NCI-H748 (cell line): Measurements from ENCODE around the gene THOC6.

Experiments used
- DNase-seq: peaks from one replicate; lab custom pipeline; 2025; ENCODE audit not compliant: unreplicated experiment; lab: John Stamatoyannopoulos, UW

THOC6 gene

GRCh38 chr16:2991566-2992261 lies 32.1 kb upstream of the THOC6 start:
- no peak for DNase-seq

DNA sequence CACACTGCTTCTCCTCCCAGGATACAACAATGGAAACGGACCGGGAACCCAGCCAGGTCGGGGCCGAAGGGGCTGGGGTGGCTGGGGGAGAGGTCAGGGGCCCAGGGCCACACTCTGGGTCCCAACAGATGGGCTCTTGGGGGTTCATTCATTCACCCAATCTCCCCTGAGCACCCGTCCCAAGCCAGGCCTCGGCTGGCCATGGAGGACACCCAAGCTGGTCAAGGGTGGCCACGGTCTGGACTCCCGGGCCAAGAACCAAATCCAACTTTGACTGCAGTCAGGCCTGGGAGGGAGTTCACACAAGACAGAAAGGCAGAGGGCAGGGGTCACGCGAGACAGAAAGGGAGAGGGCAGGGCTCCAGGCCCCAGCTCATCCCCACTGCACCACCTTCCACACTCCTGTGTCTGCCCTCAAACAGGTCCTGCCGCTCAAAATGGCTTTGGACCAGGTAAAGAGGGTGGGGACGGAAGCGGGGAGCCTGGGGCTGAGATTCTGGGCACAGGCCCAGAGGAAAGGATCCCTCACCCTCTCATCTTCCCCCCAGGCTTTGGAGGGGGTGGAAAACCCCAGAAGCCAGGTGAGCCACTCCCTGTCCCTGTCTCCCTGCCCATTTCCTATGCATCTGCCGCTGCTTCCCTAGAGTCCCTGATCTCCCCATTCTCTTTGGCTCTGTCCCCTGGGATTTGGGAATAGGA lies 31.3 kb upstream of the THOC6 start:
- DNase-seq = no peak

DNA sequence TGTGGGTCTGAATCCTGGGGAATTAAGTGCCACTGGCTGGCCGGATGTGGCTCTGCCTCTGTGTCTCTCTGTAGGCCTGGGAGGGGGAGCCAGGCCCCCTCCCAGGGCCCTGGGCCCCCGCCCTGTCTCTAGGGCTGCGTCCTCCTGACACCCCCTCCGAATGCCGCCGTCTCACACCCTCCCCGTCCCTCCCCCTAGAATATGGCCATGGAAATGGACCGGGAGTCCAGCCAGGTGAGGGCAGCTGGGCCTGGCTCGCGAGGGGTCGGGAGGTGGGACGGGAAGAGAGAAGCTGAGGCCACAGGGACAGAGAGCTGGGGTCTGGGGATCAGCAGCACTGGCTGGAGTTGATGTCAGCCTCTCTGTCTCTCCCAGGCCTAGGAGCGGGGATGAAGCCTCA lies 27.5 kb upstream of the THOC6 start:
- no peak for DNase-seq

- DNase-seq = no peak
Observed at GRCh38 chr16:2999929-3000328, 23.9 kb upstream of the THOC6 start.

GRCh38 chr16:3000540-3000939 lies 23.3 kb upstream of the THOC6 start:
- no peak for DNase-seq

DNA sequence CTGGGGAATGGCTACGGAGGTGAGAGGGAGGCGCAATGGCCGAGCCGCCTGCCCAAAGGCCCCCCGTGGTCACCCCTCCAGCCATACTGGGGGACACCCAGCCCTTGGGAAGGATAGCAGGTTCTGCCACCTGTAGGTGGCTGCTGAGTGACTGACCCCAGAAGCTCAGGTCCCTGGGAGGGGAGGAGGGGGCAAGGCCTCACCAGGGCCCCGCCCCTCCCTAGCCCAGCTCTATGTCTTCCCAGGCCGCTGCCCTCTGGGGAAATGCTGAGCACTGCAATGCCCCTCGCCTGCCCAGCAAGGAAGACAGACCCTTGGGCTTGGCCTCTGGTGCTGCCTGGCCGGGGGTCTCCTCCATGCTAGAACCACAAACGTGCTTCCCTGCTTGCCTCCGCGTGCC lies 22.5 kb upstream of the THOC6 start:
- no peak for DNase-seq

- DNase-seq = peak; percentile 98
Observed at GRCh38 chr16:3003582-3004270, 20.1 kb upstream of the THOC6 start.

DNA sequence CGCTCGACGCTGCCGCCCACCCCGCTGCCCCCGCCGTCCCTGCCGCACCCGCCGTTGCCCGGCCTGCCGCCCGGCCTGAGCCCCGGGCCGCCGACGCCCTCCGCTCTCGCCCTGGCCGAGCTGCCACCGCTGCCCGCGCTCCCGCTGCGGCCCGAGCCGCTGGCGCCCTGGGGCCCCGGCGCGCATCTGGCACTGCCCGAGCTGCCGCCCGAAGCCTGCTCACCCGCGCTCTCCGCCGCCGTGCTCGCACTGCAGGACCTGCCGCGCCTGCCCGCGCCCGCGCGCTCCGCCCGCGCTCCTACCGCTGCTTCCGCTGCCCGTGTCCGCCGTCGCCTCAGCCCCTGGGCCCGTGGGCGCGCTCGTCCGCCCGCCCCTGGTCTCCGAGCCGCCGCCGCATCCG lies 19.5 kb upstream of the THOC6 start:
- DNase-seq = peak; percentile 54

DNA sequence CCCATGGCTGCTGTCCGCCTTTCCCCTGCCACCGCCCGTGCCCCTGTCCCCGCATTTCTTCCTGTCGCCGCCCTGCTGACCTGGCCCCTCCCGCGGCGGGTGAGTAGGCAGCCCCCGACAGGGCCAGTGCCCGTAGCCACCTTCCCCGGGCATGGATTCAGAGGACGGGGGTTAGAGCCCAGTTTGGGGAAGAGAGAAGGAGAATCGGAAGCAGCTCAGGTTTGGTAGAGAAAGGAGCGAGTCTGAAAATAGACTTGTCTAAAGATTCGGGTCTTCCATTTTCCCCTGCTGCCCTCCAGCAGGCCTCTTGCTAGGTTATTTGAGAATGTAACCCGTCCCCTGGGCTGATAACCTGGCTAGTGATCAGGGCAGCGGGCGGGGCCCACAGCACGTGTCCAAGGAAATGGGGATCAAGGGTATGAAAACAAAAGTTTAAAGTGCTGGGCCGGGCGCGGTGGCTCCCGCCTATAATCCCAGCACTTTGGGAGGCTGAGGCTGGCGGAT lies 19.0 kb upstream of the THOC6 start:
- peak; percentile 43 for DNase-seq

- DNase-seq = no peak
Observed at GRCh38 chr16:3007059-3007956, 16.5 kb upstream of the THOC6 start.

DNA sequence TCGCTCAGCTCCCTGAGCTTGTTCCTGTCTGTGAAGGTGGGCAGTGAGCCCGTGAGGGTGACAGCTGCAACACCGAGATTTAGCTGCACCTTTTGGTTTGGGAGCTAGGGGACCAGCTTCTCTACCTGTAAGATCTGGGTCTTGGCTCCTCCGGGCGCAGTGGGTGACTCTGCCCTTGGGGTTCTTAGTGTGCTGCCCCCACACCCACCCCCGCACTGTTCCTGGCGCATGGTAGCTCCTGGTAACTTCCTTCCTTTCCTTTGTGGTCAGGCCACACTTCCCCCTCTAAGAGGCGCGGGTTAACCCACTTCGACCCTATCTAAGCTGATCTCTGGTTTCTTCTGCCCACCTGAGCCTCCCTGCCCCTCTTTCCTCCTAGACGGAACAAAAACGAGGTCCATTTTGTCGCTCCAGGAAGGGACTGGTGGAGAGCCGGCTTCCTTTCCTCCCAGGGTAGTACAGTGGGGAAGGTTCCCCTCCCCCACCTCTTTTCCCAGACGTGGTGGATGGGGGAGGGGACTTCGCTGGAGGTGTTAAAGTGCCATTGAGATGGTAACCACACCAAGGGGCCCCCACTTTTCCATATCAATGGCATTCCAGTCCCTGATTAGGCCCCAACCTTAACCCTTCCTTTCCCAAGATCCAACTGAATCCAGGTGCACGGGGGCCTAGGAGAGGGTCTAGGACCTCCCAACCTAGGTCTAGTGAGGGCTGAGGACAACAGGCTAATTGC lies 15.7 kb upstream of the THOC6 start:
- DNase-seq = no peak

DNA sequence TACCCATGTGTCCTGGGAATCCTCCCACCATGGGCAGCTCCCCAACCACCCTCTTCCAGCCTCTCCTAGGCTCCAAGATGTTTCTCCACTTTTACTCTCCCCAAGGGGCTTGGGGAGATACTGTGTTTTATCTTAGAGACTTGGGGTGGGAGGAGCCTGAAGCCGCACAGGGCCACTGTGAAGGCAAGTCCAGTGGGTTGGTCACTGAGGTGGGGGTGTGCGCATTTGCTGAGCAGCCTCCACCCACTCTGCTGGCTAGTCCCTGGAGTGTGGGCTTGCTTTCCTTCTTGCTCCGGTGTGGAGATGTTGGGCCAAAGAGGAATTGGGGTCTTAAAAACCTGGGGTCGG lies 15.2 kb upstream of the THOC6 start:
- no peak for DNase-seq

DNA sequence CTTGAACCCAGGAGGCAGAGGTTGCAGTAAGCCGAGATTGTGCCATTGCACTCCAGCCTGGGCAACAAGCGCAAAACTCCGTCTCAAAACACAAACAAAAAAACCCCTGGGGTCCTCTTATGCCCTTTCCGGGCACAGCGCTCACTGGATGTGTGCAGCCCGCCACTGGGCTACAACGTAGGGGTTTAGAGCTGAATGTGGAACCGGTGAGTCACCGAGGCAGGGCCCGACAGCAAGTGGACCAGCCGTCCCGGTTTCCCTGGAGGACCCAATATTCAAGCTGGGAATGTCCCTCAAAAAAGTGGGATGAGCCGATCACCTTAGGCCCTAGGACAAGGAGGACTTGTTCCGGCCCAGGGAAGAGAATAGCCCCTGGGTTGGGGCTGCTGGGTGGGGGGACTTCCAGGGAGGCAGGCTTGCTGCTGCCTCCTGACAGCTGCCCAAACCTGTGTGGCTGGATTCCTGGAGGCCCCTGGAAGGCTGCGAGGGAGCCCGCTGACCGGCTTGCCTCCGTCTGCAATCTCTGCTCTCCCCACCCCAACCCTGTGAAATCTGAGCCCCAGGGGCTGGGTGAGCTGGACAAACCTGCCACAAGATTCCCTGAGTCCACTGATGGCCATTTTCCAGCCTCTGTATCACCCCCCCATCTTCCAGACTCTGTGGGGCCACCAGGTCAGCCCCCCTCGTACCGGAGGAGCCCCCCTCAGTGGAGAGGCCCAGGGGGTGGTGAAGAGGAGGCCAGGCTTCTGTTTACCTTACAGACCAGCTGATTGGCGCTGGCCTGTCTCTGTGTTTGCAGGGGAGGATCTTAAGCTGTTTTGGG lies 14.1 kb upstream of the THOC6 start:
- DNase-seq = peak; percentile 27

DNA sequence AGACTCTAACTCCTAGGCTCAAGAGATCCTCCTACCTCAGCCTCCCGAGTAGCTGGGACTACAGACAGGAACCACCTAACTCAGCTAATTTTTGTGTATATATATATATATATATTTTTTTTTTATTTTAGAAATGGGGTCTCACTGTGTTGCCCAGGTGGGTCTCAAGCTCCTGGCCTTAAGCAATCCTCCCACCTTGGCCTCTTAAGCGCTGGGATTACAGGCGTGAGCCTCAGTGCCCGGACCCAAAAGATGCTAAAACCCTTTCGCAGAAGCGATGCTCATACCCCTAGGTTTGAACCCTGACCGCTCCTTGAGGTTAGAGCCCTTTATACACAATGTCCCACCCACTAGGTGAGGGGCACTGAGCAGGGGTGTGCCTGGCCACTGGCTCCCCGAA lies 13.3 kb upstream of the THOC6 start:
- no peak for DNase-seq

DNA sequence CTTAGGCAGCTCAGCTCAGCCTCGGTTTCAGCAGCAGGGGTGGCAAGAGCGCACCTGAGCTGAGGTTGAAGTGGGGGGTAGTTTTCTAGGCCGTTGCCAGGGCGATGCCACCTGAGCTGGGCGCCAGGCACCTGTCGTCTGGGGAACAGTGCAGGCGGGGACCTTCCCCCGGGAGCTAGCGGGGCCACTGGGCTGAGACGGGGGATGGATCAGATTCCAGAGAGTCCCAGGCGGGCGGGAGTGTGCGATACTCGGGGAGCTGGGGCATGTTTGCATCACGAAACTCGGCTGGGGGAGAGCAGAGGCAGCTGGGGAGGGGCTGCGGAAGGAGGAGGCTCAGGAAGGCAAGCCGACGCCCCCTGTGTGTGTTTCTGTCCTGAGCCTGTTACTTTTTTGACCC lies 11.6 kb upstream of the THOC6 start:
- peak; percentile 76 for DNase-seq

- DNase-seq = peak; percentile 47
Observed at GRCh38 chr16:3012828-3013420, 10.9 kb upstream of the THOC6 start, which contains the start of gene CLDN9. Gene CLDN9, plus strand, starts transcription at chr16:3012923. Its CDS starts 440 bp downstream, at chr16:3013363.

DNA sequence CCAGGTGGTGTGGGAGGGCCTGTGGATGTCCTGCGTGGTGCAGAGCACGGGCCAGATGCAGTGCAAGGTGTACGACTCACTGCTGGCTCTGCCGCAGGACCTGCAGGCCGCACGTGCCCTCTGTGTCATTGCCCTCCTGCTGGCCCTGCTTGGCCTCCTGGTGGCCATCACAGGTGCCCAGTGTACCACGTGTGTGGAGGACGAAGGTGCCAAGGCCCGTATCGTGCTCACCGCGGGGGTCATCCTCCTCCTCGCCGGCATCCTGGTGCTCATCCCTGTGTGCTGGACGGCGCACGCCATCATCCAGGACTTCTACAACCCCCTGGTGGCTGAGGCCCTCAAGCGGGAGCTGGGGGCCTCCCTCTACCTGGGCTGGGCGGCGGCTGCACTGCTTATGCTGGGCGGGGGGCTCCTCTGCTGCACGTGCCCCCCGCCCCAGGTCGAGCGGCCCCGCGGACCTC lies 10.3 kb upstream of the THOC6 start:
- no peak for DNase-seq

GRCh38 chr16:3013998-3014690 lies 9.7 kb upstream of the THOC6 start:
- no peak for DNase-seq
